SU-DHL-6 (cell line): ENCODE results near the gene KLF15.

ENCODE experiments used
- H2AFZ ChIP-seq: fragments of 200-600 bp; sonication (generic); 2 replicates; pipeline ENCODE4 v1.6.1; 2014; ENCODE audit warnings: low read depth, mild to moderate bottlenecking, moderate library complexity, mixed read lengths, antibody characterized with exemption, low read length; ENCODE audit not compliant: severe bottlenecking
- H3F3A ChIP-seq: fragments of 200-600 bp; shearing (Covaris generic); 2 replicates; pipeline ENCODE4 v1.6.0; 2016; ENCODE audit warnings: antibody characterized with exemption, mild to moderate bottlenecking; ENCODE audit not compliant: insufficient read depth
- H3K27ac ChIP-seq: fragments of 200-600 bp; sonication (generic); 2 replicates; pipeline ENCODE4 v1.5.1; 2016; ENCODE audit warnings: low read depth, mild to moderate bottlenecking, low read length, moderate library complexity, mixed read lengths
- H3K27me3 ChIP-seq: fragments of 200-600 bp; sonication (generic), shearing (Covaris generic); 2 replicates; pipeline ENCODE4 v1.6.0; 2014; ENCODE audit warnings: mild to moderate bottlenecking, low read length
- H3K36me3 ChIP-seq: fragments of 200-600 bp; sonication (generic); 2 replicates; pipeline ENCODE4 v1.6.1; 2014; ENCODE audit warnings: mild to moderate bottlenecking, low read length, mixed read lengths
- H3K4me2 ChIP-seq: fragments of 300-600, 200-600 bp; shearing (Covaris generic), sonication (generic); 2 replicates; pipeline ENCODE4 v1.6.0; 2014; ENCODE audit warnings: low read length, low read depth, mild to moderate bottlenecking; ENCODE audit not compliant: poor library complexity, severe bottlenecking
- H3K4me3 ChIP-seq: fragments of 200-600 bp; sonication (generic); 2 replicates; pipeline ENCODE4 v1.5.1; 2014; ENCODE audit warnings: antibody characterized with exemption, low read length, mild to moderate bottlenecking, mixed read lengths; ENCODE audit not compliant: insufficient read depth, poor library complexity, severe bottlenecking
- H3K79me2 ChIP-seq: fragments of 200-600 bp; sonication (generic); 2 replicates; pipeline ENCODE4 v1.6.1; 2014; ENCODE audit warnings: mild to moderate bottlenecking, low read length, moderate library complexity; ENCODE audit not compliant: insufficient read depth
- H3K9ac ChIP-seq: fragments of 200-600 bp; sonication (generic); 2 replicates; pipeline ENCODE4 v1.7.0; 2014; ENCODE audit warnings: mild to moderate bottlenecking, low read length
- H3K9me2 ChIP-seq: fragments of 200-600 bp; sonication (generic); replicated peaks from 2 replicates; pipeline ENCODE4 v1.6.1; 2014; ENCODE audit warnings: low read length; ENCODE audit not compliant: insufficient read depth
- H3K9me3 ChIP-seq: fragments of 200-600 bp; sonication (generic); 2 replicates; pipeline ENCODE4 v1.6.1; 2014; ENCODE audit warnings: low read length, mixed read lengths; ENCODE audit not compliant: insufficient read depth
- H4K20me1 ChIP-seq: fragments of 200-600 bp; sonication (generic); 2 replicates; pipeline ENCODE4 v1.6.1; 2014; ENCODE audit warnings: low read depth, mild to moderate bottlenecking, antibody characterized with exemption, low read length, moderate library complexity, mixed read lengths
- EZH2phosphoT487 ChIP-seq: fragments of 200-600 bp; sonication (generic), shearing (Covaris generic); conservative IDR thresholded peaks from 2 replicates; pipeline ENCODE4 v1.6.1; 2018; ENCODE audit warnings: mild to moderate bottlenecking, antibody characterized with exemption, low read length, moderate library complexity, mixed read lengths
- TF ChIP-seq, protein P1 (sequence below): fragments of 200-600 bp; sonication (generic); IDR thresholded peaks from one replicate; pipeline ENCODE4 v1.5.1; 2017; ENCODE audit warnings: antibody characterized with exemption, mild to moderate bottlenecking, low read length, moderate library complexity; ENCODE audit not compliant: insufficient read depth, poor library complexity, severe bottlenecking

The KLF15 gene

DNA sequence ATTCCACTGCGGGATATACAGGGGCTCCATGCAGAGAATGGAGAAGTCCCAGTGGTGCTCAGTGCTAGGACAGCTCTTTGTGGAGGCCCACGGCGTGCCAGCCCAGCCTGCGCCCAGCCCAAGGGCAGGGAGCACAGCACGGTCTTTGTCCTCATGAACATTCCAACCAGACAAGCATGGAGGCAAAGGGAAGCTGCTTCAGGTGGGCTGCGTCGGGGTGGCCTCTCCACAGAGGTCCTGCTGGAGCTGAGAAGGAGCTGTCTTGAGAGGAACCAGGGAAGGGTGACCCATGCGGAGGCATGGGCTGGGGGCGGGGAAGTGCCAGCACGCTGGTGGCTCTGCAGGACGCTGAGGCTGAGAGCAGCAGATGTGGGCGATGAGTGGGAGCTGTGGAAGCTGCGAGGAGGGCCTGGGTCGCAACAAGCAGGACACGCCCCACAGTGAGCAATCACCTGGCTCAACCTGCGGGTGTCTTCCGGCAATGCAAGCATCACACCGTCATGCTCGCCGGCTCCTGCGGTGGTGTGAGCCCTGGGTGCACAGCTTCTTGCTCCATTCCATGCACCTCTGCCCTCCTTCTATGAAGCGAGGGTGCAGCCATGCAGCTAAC lies 14.0 kb upstream of the KLF15 start:
- TF ChIP-seq, protein P1, sequence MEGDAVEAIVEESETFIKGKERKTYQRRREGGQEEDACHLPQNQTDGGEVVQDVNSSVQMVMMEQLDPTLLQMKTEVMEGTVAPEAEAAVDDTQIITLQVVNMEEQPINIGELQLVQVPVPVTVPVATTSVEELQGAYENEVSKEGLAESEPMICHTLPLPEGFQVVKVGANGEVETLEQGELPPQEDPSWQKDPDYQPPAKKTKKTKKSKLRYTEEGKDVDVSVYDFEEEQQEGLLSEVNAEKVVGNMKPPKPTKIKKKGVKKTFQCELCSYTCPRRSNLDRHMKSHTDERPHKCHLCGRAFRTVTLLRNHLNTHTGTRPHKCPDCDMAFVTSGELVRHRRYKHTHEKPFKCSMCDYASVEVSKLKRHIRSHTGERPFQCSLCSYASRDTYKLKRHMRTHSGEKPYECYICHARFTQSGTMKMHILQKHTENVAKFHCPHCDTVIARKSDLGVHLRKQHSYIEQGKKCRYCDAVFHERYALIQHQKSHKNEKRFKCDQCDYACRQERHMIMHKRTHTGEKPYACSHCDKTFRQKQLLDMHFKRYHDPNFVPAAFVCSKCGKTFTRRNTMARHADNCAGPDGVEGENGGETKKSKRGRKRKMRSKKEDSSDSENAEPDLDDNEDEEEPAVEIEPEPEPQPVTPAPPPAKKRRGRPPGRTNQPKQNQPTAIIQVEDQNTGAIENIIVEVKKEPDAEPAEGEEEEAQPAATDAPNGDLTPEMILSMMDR, result no peak
- no peak for TF ChIP-seq EZH2phosphoT487
- no peak overlapping the region for H3K4me2 ChIP-seq
- H3K36me3 ChIP-seq, result no peaks in the 10 kb centered on the region

DNA sequence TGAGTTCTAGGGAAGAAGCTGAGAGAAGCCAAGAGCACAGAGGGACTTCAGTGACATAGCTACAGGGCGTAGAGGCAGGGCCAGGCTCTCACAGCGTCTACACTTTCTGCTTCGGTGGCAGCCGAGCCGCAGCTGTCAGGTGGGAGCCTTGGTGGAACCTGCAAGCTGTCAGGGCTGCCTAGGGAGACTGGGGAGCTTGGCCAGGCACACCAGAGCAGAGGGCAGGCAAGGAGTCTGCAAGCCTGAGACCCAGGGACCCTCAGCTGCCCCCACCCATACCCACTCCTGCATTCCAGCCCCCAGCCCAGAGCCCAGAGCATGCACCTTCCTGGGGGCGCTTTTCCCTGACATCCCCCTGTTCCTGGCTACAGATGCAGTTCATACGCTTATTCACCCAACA lies 13.4 kb upstream of the KLF15 start:
- Histone ChIP-seq H3K79me2 (no peaks in the 10 kb centered on the region), H3K9me2 (no peaks in the 10 kb centered on the region), H3K4me3 (no peak overlapping the region), H3K9me3 (no peaks in the 10 kb centered on the region), H3K36me3 (no peaks in the 10 kb centered on the region), H3K27me3 (no peaks in the 10 kb centered on the region), H3K27ac (no peak overlapping the region), H4K20me1 (no peaks in the 10 kb centered on the region), H3K4me2 (no peak overlapping the region), H3K9ac (no peak overlapping the region), H2AFZ (no peak overlapping the region), H3F3A (no peaks in the 10 kb centered on the region)
- TF ChIP-seq, protein P1, result no peak
- no peak for TF ChIP-seq EZH2phosphoT487

More for the DNA sequence above, 14.0 kb upstream of the KLF15 start:
- Histone ChIP-seq H3K27ac (no peak overlapping the region), H3K9me3 (no peaks in the 10 kb centered on the region), H2AFZ (no peak overlapping the region), H3K4me3 (no peak overlapping the region), H3K9me2 (no peaks in the 10 kb centered on the region), H3K79me2 (no peaks in the 10 kb centered on the region), H3K9ac (no peak overlapping the region), H3F3A (no peaks in the 10 kb centered on the region), H4K20me1 (no peaks in the 10 kb centered on the region), H3K27me3 (no peaks in the 10 kb centered on the region)

DNA sequence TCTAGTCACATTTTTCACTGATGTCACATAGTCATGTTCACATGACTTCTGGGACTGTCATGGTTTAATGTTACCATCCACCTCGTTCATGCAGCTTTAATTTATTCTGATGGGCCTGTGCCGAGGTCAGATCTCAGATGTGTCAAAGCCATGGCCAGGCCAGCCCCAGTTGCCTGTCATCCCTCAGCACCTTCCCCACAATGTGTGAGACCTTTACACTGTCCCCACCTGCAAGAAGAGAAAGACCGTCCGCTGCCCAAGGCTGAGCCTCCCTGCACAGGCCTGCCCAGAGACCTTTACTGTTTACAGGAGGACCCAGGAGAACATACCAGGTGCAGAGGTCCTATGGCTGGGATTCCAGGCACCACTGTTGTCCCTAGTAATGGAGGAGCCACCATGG lies 12.8 kb upstream of the KLF15 start:
- Histone ChIP-seq H3K27me3 (no peaks in the 10 kb centered on the region), H3K4me2 (no peak overlapping the region), H3F3A (no peaks in the 10 kb centered on the region), H3K27ac (no peak overlapping the region), H3K79me2 (no peaks in the 10 kb centered on the region), H3K9me3 (no peaks in the 10 kb centered on the region), H4K20me1 (no peaks in the 10 kb centered on the region), H3K4me3 (no peak overlapping the region), H3K9me2 (no peaks in the 10 kb centered on the region), H3K36me3 (no peaks in the 10 kb centered on the region), H2AFZ (no peak overlapping the region), H3K9ac (no peak overlapping the region)
- TF ChIP-seq EZH2phosphoT487, result no peak
- TF ChIP-seq, protein P1, result no peak
